RWPE1 (cell line): ENCODE measurements around the gene CFAP210.

Source experiments
- CTCF ChIA-PET: fragments of 350-600 bp; sonication (Branson Sonifier 250); formaldehyde crosslinking; extraction: SDS; loops from one replicate; lab custom pipeline; 2021; lab: Yijun Ruan, JAX
- POLR2A ChIA-PET: fragments of 400-600 bp; formaldehyde crosslinking; extraction: SDS; loops from one replicate; lab custom pipeline; 2020; ENCODE audit warnings: antibody characterized with exemption; ENCODE audit not compliant: low non-redundant PET; lab: Yijun Ruan, JAX
- DNase-seq: peaks from one replicate; pipeline ENCODE4 v3.0.0; 2012; ENCODE audit warnings: low spot score
- H3K27ac ChIP-seq: fragments of 450-650 bp; 2 replicates; pipeline ENCODE4 v1.5.1; 2017
- CTCF ChIP-seq: fragments of 450-650 bp; conservative IDR thresholded peaks from 2 replicates; pipeline ENCODE4 v1.5.1; 2017; ENCODE audit warnings: low read depth, mild to moderate bottlenecking

The CFAP210 gene

GRCh38 chr2:169676850-169677249 is 17.4 kb downstream of the CFAP210 start:
- ChIA-PET POLR2A (no interaction called here), CTCF (interaction anchor here (0.7 kb wide), 1 partner anchor 1668 kb away, joined by 3 read pairs; no protein-coding TSS in a partner anchor)
- TF ChIP-seq CTCF: no peak
- H3K27ac ChIP-seq: no peak overlapping the region
- no peak for DNase-seq

GRCh38 chr2:169676357-169676756 is 17.8 kb downstream of the CFAP210 start:
- POLR2A ChIA-PET: no interaction called here

GRCh38 chr2:169673921-169674320 is 20.3 kb downstream of the CFAP210 start:
- H3K27ac ChIP-seq: no peak overlapping the region
- POLR2A ChIA-PET: no interaction called here
- CTCF ChIA-PET: no interaction called here
- no peak for DNase-seq
- no peak for TF ChIP-seq CTCF

More at GRCh38 chr2:169676357-169676756, 17.8 kb downstream of the CFAP210 start:
- TF ChIP-seq CTCF: 0 out of 2 replicates have a peak, but pooled peaks have one; percentile 9
- CTCF ChIA-PET: no interaction called here
- H3K27ac ChIP-seq: no peak overlapping the region
- no peak for DNase-seq

- ChIA-PET CTCF (no interaction called here), POLR2A (no interaction called here)
- DNase-seq: no peak
- H3K27ac ChIP-seq: no peak overlapping the region
- no peak for TF ChIP-seq CTCF
Measured at GRCh38 chr2:169673106-169673505, 21.1 kb downstream of the CFAP210 start.

- no peak for TF ChIP-seq CTCF
- ChIA-PET CTCF (no interaction called here), POLR2A (no interaction called here)
- no peak overlapping the region for H3K27ac ChIP-seq
- DNase-seq: no peak
Measured at GRCh38 chr2:169672406-169672805, 21.8 kb downstream of the CFAP210 start.

GRCh38 chr2:169670937-169671336 is 23.3 kb downstream of the CFAP210 start:
- H3K27ac ChIP-seq: no peak overlapping the region
- TF ChIP-seq CTCF: no peak
- ChIA-PET CTCF (no interaction called here), POLR2A (no interaction called here)
- DNase-seq: no peak

GRCh38 chr2:169670215-169670651 is 24.0 kb downstream of the CFAP210 start:
- peak; percentile 5 for DNase-seq
- ChIA-PET CTCF (interaction anchor here (0.6 to 0.7 kb wide), 2 partner anchors 44 to 1862 kb away, joined by 3 to 4 read pairs; no protein-coding TSS in a partner anchor), POLR2A (no interaction called here)
- TF ChIP-seq CTCF: no peak
- H3K27ac ChIP-seq: no peak overlapping the region
